NK-92 treated with Interleukin-12 subunit alpha and Interleukin-12 subunit beta, amount 100 ng/mL, for 24 hours (cell line): ENCODE results near the gene HOXA6.

Experiments
- DNase-seq: peaks from one replicate; lab custom pipeline; 2025; lab: John Stamatoyannopoulos, UW

The HOXA6 gene

DNA sequence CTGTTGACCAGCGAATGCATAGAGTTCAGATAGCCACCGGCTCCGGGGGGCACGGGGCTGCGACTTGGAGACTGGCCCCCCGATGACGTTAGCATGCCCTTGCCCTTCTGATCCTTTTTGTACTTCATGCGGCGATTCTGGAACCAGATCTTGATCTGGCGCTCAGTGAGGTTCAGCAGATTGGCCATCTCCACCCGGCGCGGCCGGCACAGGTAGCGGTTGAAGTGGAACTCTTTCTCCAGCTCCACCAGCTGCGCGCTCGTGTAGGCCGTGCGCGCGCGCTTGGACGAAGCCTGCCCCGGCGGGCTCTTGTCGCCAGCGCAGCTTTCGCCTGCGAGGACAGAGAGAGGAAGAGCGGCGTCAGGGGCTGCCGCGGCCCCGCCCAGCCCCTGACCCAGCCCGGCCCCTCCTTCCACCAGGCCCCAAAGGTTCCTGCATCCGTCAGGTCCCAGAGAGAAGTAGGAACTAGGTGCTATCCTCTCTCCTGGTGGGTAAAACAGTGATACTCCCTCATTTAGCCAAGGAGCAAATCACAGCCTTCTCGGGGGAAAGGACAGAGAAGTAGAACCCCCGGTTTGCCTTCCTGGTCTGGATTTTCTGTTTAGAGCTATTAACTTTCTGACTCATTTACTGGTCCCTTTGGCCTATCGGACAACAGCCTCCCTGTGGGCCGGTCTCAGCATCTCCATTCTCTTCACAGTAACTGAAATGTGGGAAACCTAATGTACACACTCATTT lies 39.0 kb downstream of the HOXA6 start:
- no peak for DNase-seq

- no peak for DNase-seq
These were observed 39.9 kb downstream of the HOXA6 start for GRCh38 chr7:27107391-27108381.

DNA sequence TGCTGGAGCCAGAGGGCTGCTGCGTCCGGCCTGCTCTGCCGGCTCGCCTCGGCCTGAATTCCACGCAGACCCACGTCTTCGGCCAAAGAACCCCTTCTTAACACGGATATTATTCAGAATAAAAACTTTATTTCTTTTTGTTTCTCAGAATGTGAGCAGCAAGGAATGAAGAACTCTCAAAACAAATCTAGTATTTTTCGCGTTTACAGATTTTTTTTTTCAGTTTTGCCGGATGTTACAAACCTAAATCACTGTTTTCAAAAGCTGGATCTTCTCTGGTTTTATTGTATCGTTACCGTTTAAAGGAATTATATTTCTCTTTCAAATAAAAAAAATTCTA lies 40.7 kb downstream of the HOXA6 start:
- no peak for DNase-seq

DNA sequence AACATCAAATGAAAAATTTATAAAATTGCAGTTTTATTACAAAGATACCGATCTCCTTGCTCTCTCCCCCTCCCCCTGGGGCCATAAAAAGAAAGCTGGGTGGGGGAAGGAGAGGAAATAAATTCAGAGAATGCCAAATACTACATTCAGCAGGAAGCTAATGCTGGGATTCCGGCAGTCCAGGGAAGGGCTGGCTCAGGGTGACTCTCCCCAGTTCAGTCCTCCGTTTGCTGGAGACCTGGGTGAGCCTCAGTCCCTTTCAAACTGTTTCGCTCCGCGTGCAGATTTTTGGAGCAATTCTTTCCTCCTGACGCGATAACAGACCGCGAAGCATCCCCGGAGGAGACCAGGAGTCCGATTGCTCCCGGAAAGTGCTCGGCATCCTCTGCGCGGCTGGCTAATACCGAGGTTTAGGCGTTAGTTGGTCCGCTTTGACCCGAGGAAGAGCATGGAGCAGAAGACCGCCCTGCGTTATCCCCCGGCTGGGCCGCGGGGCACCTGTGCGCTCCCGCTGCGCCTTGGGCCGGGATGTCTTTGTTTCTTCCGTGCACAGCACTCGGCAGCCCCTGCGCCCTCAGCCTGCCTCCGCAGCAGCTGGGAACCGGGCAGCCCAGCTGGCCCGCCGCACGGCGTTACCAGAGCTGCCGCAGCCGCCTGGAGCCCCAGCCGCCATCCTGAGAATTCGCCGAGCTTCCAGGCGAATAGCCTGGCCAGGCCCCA lies 41.2 kb downstream of the HOXA6 start:
- DNase-seq = no peak

DNA sequence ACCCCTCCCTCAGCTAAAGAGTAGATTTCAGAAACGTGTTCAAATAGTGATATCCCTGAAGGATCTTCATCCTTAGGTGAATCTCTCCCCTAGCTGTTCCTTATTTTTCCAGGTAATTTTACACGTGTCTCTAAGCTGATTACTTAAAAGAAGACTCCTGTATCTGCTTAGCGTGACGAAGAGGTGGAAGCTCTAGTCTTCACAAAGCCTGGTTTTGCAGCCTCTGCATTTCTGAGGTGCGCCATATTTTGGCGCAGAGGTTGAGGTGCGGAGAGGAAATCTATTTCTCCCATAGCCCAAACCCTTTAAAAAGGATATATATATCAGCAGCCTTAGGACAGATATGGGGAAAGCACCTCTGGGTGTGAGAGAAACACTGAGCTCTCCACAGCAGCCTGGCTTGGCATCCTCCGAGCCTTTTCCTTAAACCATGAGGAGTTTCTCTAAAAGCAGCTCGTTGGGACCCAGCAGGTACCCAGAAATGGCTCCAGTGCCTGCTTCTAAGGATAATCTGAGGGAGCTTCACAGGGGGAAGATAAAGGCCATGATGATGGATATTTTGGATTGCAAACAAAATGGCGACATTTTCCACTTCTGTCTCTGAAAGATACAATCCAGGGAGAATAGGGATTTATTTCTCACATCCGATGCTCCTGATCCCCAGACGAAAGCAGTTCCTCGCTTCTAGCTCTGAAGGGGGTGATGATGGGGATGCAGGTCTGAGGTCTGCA lies 42.1 kb downstream of the HOXA6 start:
- DNase-seq = no peak

GRCh38 chr7:27104341-27105058 lies 43.1 kb downstream of the HOXA6 start:
- DNase-seq = no peak

GRCh38 chr7:27103489-27104226 lies 43.9 kb downstream of the HOXA6 start:
- DNase-seq = no peak

- no peak for DNase-seq
These were observed 44.8 kb downstream of the HOXA6 start, which contains the start of gene HOXA2 for GRCh38 chr7:27102581-27103442. Gene HOXA2, minus strand, starts transcription at chr7:27102683. Its CDS starts 183 bp downstream, at chr7:27102500.

GRCh38 chr7:27101957-27102580 lies 45.5 kb downstream of the HOXA6 start:
- DNase-seq = no peak

DNA sequence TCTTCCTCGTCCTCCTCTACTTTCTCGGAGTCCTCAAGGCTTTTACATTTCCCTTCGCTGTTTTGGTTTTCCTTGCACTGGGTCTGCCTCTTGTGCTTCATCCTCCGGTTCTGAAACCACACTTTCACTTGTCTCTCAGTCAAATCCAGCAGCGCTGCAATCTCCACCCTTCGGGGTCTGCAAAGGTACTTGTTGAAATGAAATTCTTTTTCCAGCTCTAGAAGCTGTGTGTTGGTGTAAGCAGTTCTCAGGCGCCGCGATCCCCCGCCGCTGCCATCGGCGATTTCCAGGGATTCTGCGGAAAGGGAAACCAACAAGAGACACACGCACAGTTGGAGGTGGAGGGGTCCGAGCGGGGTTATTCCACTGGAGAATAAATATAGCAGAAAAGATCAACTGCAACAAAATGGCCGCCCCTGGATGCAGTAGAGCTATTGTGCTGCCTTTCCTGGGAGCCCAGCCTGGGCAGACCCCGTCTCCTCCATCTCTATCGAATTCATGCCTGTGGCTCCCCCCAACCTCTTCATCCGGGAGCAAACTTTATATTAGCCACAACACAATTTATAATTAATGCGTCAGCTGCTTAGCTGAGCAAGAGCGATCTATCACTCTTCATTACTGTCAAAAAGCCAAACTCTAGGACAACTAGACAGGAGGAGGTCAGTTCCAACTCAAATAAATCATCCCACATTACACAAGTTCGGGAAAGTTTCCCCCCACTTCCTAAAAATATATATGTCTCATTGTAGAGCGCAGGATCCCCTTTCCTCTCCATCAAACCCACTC lies 46.2 kb downstream of the HOXA6 start:
- no peak for DNase-seq

DNA sequence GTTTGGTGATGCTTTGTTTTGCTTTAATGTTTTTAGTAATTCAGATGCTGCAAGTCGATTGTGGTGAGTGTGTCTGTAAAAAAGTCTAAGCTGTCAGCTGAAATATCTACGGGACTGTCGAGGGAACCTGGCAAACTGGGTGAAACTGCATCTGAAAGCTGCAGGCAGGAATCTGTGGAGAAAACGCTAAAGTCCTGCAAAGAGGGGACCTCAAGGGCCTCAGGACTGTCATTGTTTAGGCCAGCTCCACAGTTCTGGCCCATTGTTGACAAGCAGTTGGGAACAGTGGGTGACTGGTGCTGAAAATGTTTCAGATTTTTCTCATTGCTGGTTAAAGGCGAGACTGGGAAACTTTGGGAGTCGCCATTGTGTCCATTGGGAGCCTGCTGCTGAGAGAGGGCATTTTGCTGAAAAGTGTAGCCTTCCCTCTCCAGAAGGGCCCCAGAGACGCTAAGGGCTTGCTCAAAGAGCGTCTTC lies 46.8 kb downstream of the HOXA6 start:
- no peak for DNase-seq

- no peak for DNase-seq
These were observed 47.9 kb downstream of the HOXA6 start for GRCh38 chr7:27099453-27100370.

DNA sequence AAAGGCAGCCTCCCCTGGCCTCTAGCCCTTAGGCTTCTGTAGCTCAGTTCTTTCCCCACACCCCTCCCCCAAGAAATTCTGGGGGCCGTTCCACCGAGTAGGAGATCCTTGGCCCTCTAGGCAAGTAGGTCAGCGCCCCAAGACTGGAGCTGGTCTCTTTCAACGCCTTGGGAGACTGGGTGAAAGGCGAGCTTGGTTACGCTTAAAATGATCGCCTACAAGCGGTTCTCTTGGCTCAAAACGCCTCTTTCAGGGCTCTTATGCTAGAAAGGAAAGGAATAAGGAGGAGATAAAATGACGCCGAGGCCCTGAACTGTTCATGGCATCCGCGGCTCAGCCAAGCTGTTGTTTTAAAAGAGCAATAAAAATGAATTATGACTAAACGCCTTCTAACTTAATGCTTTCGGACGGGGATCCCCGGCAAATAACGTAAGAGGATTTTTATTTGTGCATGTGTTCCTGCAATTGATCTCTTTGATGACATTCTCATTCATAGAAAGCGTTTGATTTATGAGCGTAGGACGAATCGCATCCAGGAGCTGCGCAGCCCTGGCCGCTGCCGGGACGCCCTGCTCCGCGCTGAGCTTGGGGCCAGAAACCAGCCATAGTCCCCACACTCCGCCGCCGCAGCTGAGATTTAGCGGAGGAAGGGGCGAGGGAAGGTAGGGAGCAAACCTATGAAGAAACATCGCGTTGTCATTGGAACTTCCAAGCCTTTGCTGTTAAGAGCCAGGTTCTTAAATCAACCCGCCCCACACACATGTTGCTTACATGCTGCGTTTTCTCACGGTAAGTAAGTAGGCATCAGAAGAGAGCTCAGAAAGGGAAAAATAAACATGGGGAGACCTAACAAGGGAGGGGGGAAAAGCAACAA lies 48.8 kb downstream of the HOXA6 start:
- no peak for DNase-seq

GRCh38 chr7:27097686-27098577 lies 49.6 kb downstream of the HOXA6 start:
- DNase-seq = no peak
